ENCODE data around the gene GADD45A. TPM values are rescaled to one million over a fixed set of nuclear protein-coding genes. Genes with fewer than 3 reads are reported as not detected.

The GADD45A gene
- total RNA-seq, 1 experiment from 2014 or later: 35.4 TPM

- no peaks in the 10 kb centered on the region for H3K9me3 Mint-ChIP-seq (ENCODE audit: low read depth, unreplicated experiment)
- intact Hi-C loops (cut with micrococcal nuclease; ENCODE audit: unreplicated experiment): no loop called here
- H3K36me3 Mint-ChIP-seq (ENCODE audit: insufficient read depth, unreplicated experiment): no peaks in the 10 kb centered on the region
- no peak overlapping the region for H3K27ac Mint-ChIP-seq (ENCODE audit: unreplicated experiment)
- DNase-seq: no peak
- no peak for TF ChIP-seq CTCF (IDR thresholded peaks at IDR 0.05; ENCODE audit: unreplicated experiment)
- H3K4me1 Mint-ChIP-seq (ENCODE audit: low read depth, unreplicated experiment): peaks cover 11% of the 10 kb centered on the region
- CTCF ChIA-PET: no interaction called here
- H3K27me3 Mint-ChIP-seq (ENCODE audit: unreplicated experiment): no peaks in the 10 kb centered on the region
- no TSS peak for BruUV-seq (replicated peaks)
- no peak overlapping the region for H3K4me3 Mint-ChIP-seq (ENCODE audit: low read depth, unreplicated experiment)
Observed at GRCh38 chr1:67672260-67672803, 12.7 kb upstream of the GADD45A start.

GRCh38 chr1:67673468-67674201, 11.4 kb upstream of the GADD45A start:
- Mint-ChIP-seq H3K27ac (ENCODE audit: unreplicated experiment) (no peak overlapping the region), H3K4me1 (ENCODE audit: low read depth, unreplicated experiment) (peaks cover 6% of the 10 kb centered on the region), H3K9me3 (ENCODE audit: low read depth, unreplicated experiment) (no peaks in the 10 kb centered on the region), H3K4me3 (ENCODE audit: low read depth, unreplicated experiment) (no peak overlapping the region), H3K36me3 (ENCODE audit: insufficient read depth, unreplicated experiment) (no peaks in the 10 kb centered on the region), H3K27me3 (ENCODE audit: unreplicated experiment) (no peaks in the 10 kb centered on the region)
- DNase-seq: no peak
- intact Hi-C loops (cut with micrococcal nuclease; ENCODE audit: unreplicated experiment): no loop called here
- TF ChIP-seq CTCF (IDR thresholded peaks at IDR 0.05; ENCODE audit: unreplicated experiment): no peak
- CTCF ChIA-PET: no interaction called here
- BruUV-seq (replicated peaks): no TSS peak

GRCh38 chr1:67674260-67675011, 10.6 kb upstream of the GADD45A start:
- Mint-ChIP-seq H3K36me3 (ENCODE audit: insufficient read depth, unreplicated experiment) (no peaks in the 10 kb centered on the region), H3K4me3 (ENCODE audit: low read depth, unreplicated experiment) (no peak overlapping the region), H3K27ac (ENCODE audit: unreplicated experiment) (no peak overlapping the region), H3K9me3 (ENCODE audit: low read depth, unreplicated experiment) (no peaks in the 10 kb centered on the region), H3K4me1 (ENCODE audit: low read depth, unreplicated experiment) (no peaks in the 10 kb centered on the region), H3K27me3 (ENCODE audit: unreplicated experiment) (no peaks in the 10 kb centered on the region)
- BruUV-seq (replicated peaks): no TSS peak
- no peak for DNase-seq
- intact Hi-C loops (cut with micrococcal nuclease; ENCODE audit: unreplicated experiment): no loop called here
- no peak for TF ChIP-seq CTCF (IDR thresholded peaks at IDR 0.05; ENCODE audit: unreplicated experiment)
- CTCF ChIA-PET: interaction anchor here (0.6 kb wide), 2 partner anchors 11 to 701 kb away, joined by 3 to 4 read pairs; partner anchors contain the start of gene GADD45A

- Mint-ChIP-seq H3K4me3 (ENCODE audit: low read depth, unreplicated experiment) (no peak overlapping the region), H3K27ac (ENCODE audit: unreplicated experiment) (no peak overlapping the region), H3K36me3 (ENCODE audit: insufficient read depth, unreplicated experiment) (no peaks in the 10 kb centered on the region), H3K27me3 (ENCODE audit: unreplicated experiment) (no peaks in the 10 kb centered on the region), H3K9me3 (ENCODE audit: low read depth, unreplicated experiment) (no peaks in the 10 kb centered on the region), H3K4me1 (ENCODE audit: low read depth, unreplicated experiment) (no peaks in the 10 kb centered on the region)
- no peak for DNase-seq
- TF ChIP-seq CTCF (IDR thresholded peaks at IDR 0.05; ENCODE audit: unreplicated experiment): no peak
- intact Hi-C loops (cut with micrococcal nuclease; ENCODE audit: unreplicated experiment): no loop called here
- CTCF ChIA-PET: no interaction called here
- BruUV-seq (replicated peaks): no TSS peak
Observed at GRCh38 chr1:67675800-67676199, 9.2 kb upstream of the GADD45A start.

Measured in Calu3 (cell line).